ENCODE measurements around the gene THOP1. TPM values are rescaled to one million over a fixed set of nuclear protein-coding genes. Genes with fewer than 3 reads are reported as not detected.

Gene THOP1
- total RNA-seq, 1 donor from 2014 or later = 29.3 TPM

- no peak for TF ChIP-seq CTCF (IDR thresholded peaks at IDR 0.05)
- peaks cover 26% of the 10 kb centered on the region for H3K36me3 ChIP-seq
These were observed 12.9 kb downstream of the THOP1 start for GRCh38 chr19:2798158-2798685.

GRCh38 chr19:2798733-2799132, 13.4 kb downstream of the THOP1 start:
- intact Hi-C loops (cut with DNase I) = no loop called here
- Histone ChIP-seq H3K36me3 (peaks cover 26% of the 10 kb centered on the region), H3K9me3 (no peaks in the 10 kb centered on the region), H3K4me3 (no peak overlapping the region), H3K4me1 (no peaks in the 10 kb centered on the region), H3K27ac (no peak overlapping the region), H3K27me3 (no peaks in the 10 kb centered on the region)
- ATAC-seq (no peak), DNase-seq (no peak)
- TF ChIP-seq CTCF (IDR thresholded peaks at IDR 0.05) = no peak

More at GRCh38 chr19:2798158-2798685, 12.9 kb downstream of the THOP1 start:
- DNase-seq (no peak), ATAC-seq (no peak)
- Histone ChIP-seq H3K27me3 (no peaks in the 10 kb centered on the region), H3K4me1 (no peaks in the 10 kb centered on the region), H3K4me3 (no peak overlapping the region), H3K27ac (no peak overlapping the region), H3K9me3 (no peaks in the 10 kb centered on the region)
- intact Hi-C loops (cut with DNase I) = no loop called here

GRCh38 chr19:2799273-2800020, 14.1 kb downstream of the THOP1 start:
- TF ChIP-seq CTCF (IDR thresholded peaks at IDR 0.05) = no peak
- DNase-seq (no peak), ATAC-seq (no peak)
- no peaks in the 10 kb centered on the region for H3K4me1 ChIP-seq
- intact Hi-C loops (cut with DNase I) = no loop called here
- peaks cover 21% of the 10 kb centered on the region for H3K36me3 ChIP-seq
- no peaks in the 10 kb centered on the region for H3K9me3 ChIP-seq
- no peaks in the 10 kb centered on the region for H3K27me3 ChIP-seq
- H3K4me3 ChIP-seq = no peak overlapping the region
- no peak overlapping the region for H3K27ac ChIP-seq

- H3K4me1 ChIP-seq = no peaks in the 10 kb centered on the region
- no peak for TF ChIP-seq CTCF (IDR thresholded peaks at IDR 0.05)
- ATAC-seq (no peak), DNase-seq (no peak)
- no peaks in the 10 kb centered on the region for H3K27me3 ChIP-seq
- no peak overlapping the region for H3K27ac ChIP-seq
- H3K4me3 ChIP-seq = no peak overlapping the region
- peaks cover 13% of the 10 kb centered on the region for H3K36me3 ChIP-seq
- H3K9me3 ChIP-seq = no peaks in the 10 kb centered on the region
- intact Hi-C loops (cut with DNase I) = no loop called here
These were observed 15.2 kb downstream of the THOP1 start for GRCh38 chr19:2800506-2800905.

- Histone ChIP-seq H3K27me3 (no peaks in the 10 kb centered on the region), H3K4me1 (no peaks in the 10 kb centered on the region), H3K27ac (no peak overlapping the region), H3K9me3 (no peaks in the 10 kb centered on the region), H3K36me3 (peaks cover 19% of the 10 kb centered on the region), H3K4me3 (no peak overlapping the region)
- DNase-seq (no peak), ATAC-seq (no peak)
- TF ChIP-seq CTCF (IDR thresholded peaks at IDR 0.05) = no peak
- intact Hi-C loops (cut with DNase I) = no loop called here
These were observed 17.5 kb downstream of the THOP1 start for GRCh38 chr19:2802826-2803225.

All from upper lobe of right lung (tissue), 1 donor.